ENCODE measurements around the gene AFG1L. TPM values are rescaled to one million over a fixed set of nuclear protein-coding genes. Genes with fewer than 3 reads are reported as not detected.

Gene AFG1L
- total and polyA plus RNA-seq, 3 experiments from 2014 or later: 4.4 to 5.3 (median 4.4) TPM

- Histone ChIP-seq H3K4me3 (ENCODE audit: low read length) (no peak overlapping the region), H3K4me1 (ENCODE audit: insufficient read depth, low read length) (peaks cover 66% of the 10 kb centered on the region), H3K27ac (ENCODE audit: low read depth, low read length) (no peak overlapping the region)
Observed at GRCh38 chr6:108565893-108566292, 271.0 kb downstream of the AFG1L start.

GRCh38 chr6:108566406-108566805 lies 271.6 kb downstream of the AFG1L start:
- Mint-ChIP-seq H3K4me3 (peak overlapping the region in 4 of 7 donors; percentile 28 to 79 (median 46)), H3K4me1 (peaks cover 72 to 87% (median 82%) of the 10 kb centered on the region in 3 donors), H3K27ac (peak overlapping the region in 7 of 8 donors; percentile 56 to 97 (median 79)), H3K9me3 (no peaks in the 10 kb centered on the region), H3K27me3 (peaks cover 0 to 8% of the 10 kb centered on the region in 2 donors), H3K36me3 (peaks cover 10 to 57% (median 17%) of the 10 kb centered on the region in 3 donors)
- ChIA-PET CTCF (interaction anchor here (1.6 to 2.1 kb wide), 2 partner anchors 10 to 218 kb away, joined by 3 to 7 read pairs; no protein-coding TSS in a partner anchor), POLR2A (no interaction called here)
- Histone ChIP-seq H3K36me3 (ENCODE audit: insufficient read depth, low read length) (peaks cover 5% of the 10 kb centered on the region), H3K27ac (ENCODE audit: low read depth, low read length) (no peak overlapping the region), H3K4me1 (ENCODE audit: insufficient read depth, low read length) (peaks cover 66% of the 10 kb centered on the region), H3K27me3 (ENCODE audit: insufficient read depth, low read length, poor library complexity, severe bottlenecking) (no peaks in the 10 kb centered on the region), H3K9me3 (ENCODE audit: low read length) (no peaks in the 10 kb centered on the region), H3K4me3 (ENCODE audit: low read length) (no peak overlapping the region)
- no peak for DNase-seq

More at GRCh38 chr6:108565893-108566292, 271.0 kb downstream of the AFG1L start:
- H3K27me3 Mint-ChIP-seq: peaks cover 0 to 8% of the 10 kb centered on the region in 2 donors
- DNase-seq: no peak
- no peaks in the 10 kb centered on the region for H3K9me3 Mint-ChIP-seq
- peak overlapping the region; percentile 25 to 97 (median 76) for H3K27ac Mint-ChIP-seq
- Histone ChIP-seq H3K9me3 (ENCODE audit: low read length) (no peaks in the 10 kb centered on the region), H3K36me3 (ENCODE audit: insufficient read depth, low read length) (peaks cover 5% of the 10 kb centered on the region), H3K27me3 (ENCODE audit: insufficient read depth, low read length, poor library complexity, severe bottlenecking) (no peaks in the 10 kb centered on the region)
- H3K4me1 Mint-ChIP-seq: peaks cover 67 to 82% (median 77%) of the 10 kb centered on the region in 3 donors
- ChIA-PET CTCF (interaction anchor here (1.6 to 2.1 kb wide), 2 partner anchors 11 to 218 kb away, joined by 3 to 7 read pairs; no protein-coding TSS in a partner anchor), POLR2A (interaction anchor here (1.0 to 1.2 kb wide), 2 partner anchors 9 to 19 kb away, joined by 3 read pairs; no protein-coding TSS in a partner anchor)
- peak overlapping the region; percentile 32 to 79 (median 50) for H3K4me3 Mint-ChIP-seq
- peaks cover 5 to 52% (median 16%) of the 10 kb centered on the region in 3 donors for H3K36me3 Mint-ChIP-seq

DNA sequence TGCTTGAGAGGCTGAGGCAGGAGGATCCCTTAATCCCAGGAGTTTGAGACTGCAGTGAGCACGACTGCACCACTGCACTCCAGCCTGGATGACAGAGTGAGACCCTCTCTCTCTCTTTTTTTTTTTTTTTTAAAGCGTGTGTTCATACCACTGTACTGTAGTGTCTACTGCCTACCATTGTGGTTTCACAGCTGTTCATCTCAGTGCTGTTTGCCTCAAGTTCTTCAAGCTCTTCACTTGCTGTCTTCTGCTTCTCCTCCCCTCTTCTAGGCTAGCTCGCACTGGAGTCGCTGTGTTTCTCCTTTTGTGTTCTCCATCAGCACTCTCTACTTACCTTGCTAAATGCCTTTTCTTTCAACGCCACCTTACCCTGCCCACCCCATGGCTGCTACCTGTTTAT lies 273.2 kb downstream of the AFG1L start:
- no peak overlapping the region for H3K27ac ChIP-seq (ENCODE audit: low read depth, low read length)
- Mint-ChIP-seq H3K4me1 (peaks cover 67 to 81% (median 78%) of the 10 kb centered on the region in 3 donors), H3K9me3 (no peaks in the 10 kb centered on the region), H3K4me3 (peak overlapping the region in 6 of 7 donors; percentile 3 to 72 (median 52)), H3K27ac (peak overlapping the region in 6 of 8 donors; percentile 3 to 67 (median 44)), H3K36me3 (peaks cover 10 to 53% (median 18%) of the 10 kb centered on the region in 3 donors), H3K27me3 (no peaks in the 10 kb centered on the region)
- ChIA-PET POLR2A (interaction anchor here (0.7 kb wide), 1 partner anchor 422 kb away, joined by 6 read pairs; no protein-coding TSS in a partner anchor), CTCF (interaction anchor here (0.6 to 1.6 kb wide), 5 partner anchors 12 to 214 kb away, joined by 3 to 4 read pairs (median 3); no protein-coding TSS in a partner anchor)
- DNase-seq: no peak
- H3K4me3 ChIP-seq (ENCODE audit: low read length): no peak overlapping the region
- peaks cover 5% of the 10 kb centered on the region for H3K36me3 ChIP-seq (ENCODE audit: insufficient read depth, low read length)
- H3K9me3 ChIP-seq (ENCODE audit: low read length): no peaks in the 10 kb centered on the region
- H3K27me3 ChIP-seq (ENCODE audit: insufficient read depth, low read length, poor library complexity, severe bottlenecking): no peaks in the 10 kb centered on the region
- H3K4me1 ChIP-seq (ENCODE audit: insufficient read depth, low read length): peaks cover 51% of the 10 kb centered on the region

GRCh38 chr6:108568551-108569305 lies 273.9 kb downstream of the AFG1L start:
- Mint-ChIP-seq H3K4me1 (peaks cover 64 to 76% (median 76%) of the 10 kb centered on the region in 3 donors), H3K27ac (peak overlapping the region in 4 of 8 donors; percentile 19 to 67 (median 48)), H3K4me3 (peak overlapping the region in 4 of 7 donors; percentile 3 to 59 (median 21)), H3K36me3 (peaks cover 10 to 56% (median 17%) of the 10 kb centered on the region in 3 donors), H3K9me3 (no peaks in the 10 kb centered on the region), H3K27me3 (no peaks in the 10 kb centered on the region)
- Histone ChIP-seq H3K36me3 (ENCODE audit: insufficient read depth, low read length) (peaks cover 5% of the 10 kb centered on the region), H3K27me3 (ENCODE audit: insufficient read depth, low read length, poor library complexity, severe bottlenecking) (no peaks in the 10 kb centered on the region), H3K9me3 (ENCODE audit: low read length) (no peaks in the 10 kb centered on the region), H3K27ac (ENCODE audit: low read depth, low read length) (no peak overlapping the region), H3K4me1 (ENCODE audit: insufficient read depth, low read length) (peaks cover 47% of the 10 kb centered on the region), H3K4me3 (ENCODE audit: low read length) (no peak overlapping the region)
- no peak for DNase-seq
- ChIA-PET POLR2A (interaction anchor here (0.7 kb wide), 1 partner anchor 421 kb away, joined by 6 read pairs; no protein-coding TSS in a partner anchor), CTCF (interaction anchor here (0.8 to 1.6 kb wide), 3 partner anchors 29 to 213 kb away, joined by 3 to 4 read pairs (median 3); no protein-coding TSS in a partner anchor)

- Mint-ChIP-seq H3K36me3 (peaks cover 10 to 59% (median 17%) of the 10 kb centered on the region in 3 donors), H3K9me3 (no peaks in the 10 kb centered on the region), H3K4me1 (peaks cover 59 to 74% (median 73%) of the 10 kb centered on the region in 3 donors), H3K27ac (peak overlapping the region in 1 of 8 donors; percentile 43), H3K4me3 (no peak overlapping the region), H3K27me3 (no peaks in the 10 kb centered on the region)
- H3K4me3 ChIP-seq (ENCODE audit: low read length): no peak overlapping the region
- H3K4me1 ChIP-seq (ENCODE audit: insufficient read depth, low read length): peaks cover 43% of the 10 kb centered on the region
- ChIA-PET CTCF (no interaction called here), POLR2A (no interaction called here)
- peaks cover 5% of the 10 kb centered on the region for H3K36me3 ChIP-seq (ENCODE audit: insufficient read depth, low read length)
- DNase-seq: no peak
- no peak overlapping the region for H3K27ac ChIP-seq (ENCODE audit: low read depth, low read length)
- H3K27me3 ChIP-seq (ENCODE audit: insufficient read depth, low read length, poor library complexity, severe bottlenecking): no peaks in the 10 kb centered on the region
- H3K9me3 ChIP-seq (ENCODE audit: low read length): no peaks in the 10 kb centered on the region
Observed at GRCh38 chr6:108570517-108570916, 275.7 kb downstream of the AFG1L start.

GRCh38 chr6:108574457-108575141 lies 279.7 kb downstream of the AFG1L start:
- Histone ChIP-seq H3K36me3 (ENCODE audit: insufficient read depth, low read length) (peaks cover under 1% of the 10 kb centered on the region), H3K9me3 (ENCODE audit: low read length) (no peaks in the 10 kb centered on the region), H3K4me3 (ENCODE audit: low read length) (no peak overlapping the region), H3K4me1 (ENCODE audit: insufficient read depth, low read length) (peaks cover 34% of the 10 kb centered on the region), H3K27ac (ENCODE audit: low read depth, low read length) (no peak overlapping the region), H3K27me3 (ENCODE audit: insufficient read depth, low read length, poor library complexity, severe bottlenecking) (no peaks in the 10 kb centered on the region)
- POLR2A ChIA-PET: interaction anchor here (1.0 to 1.2 kb wide), 2 partner anchors 9 to 23 kb away, joined by 3 read pairs; no protein-coding TSS in a partner anchor
- no peak for DNase-seq
- no peaks in the 10 kb centered on the region for H3K27me3 Mint-ChIP-seq
- H3K4me1 Mint-ChIP-seq: peaks cover 61 to 77% (median 77%) of the 10 kb centered on the region in 3 donors
- H3K4me3 Mint-ChIP-seq: peak overlapping the region in 4 of 7 donors; percentile 46 to 66 (median 56)
- H3K27ac Mint-ChIP-seq: peak overlapping the region in 7 of 8 donors; percentile 21 to 93 (median 68)
- H3K36me3 Mint-ChIP-seq: peaks cover 7 to 44% (median 8%) of the 10 kb centered on the region in 3 donors
- CTCF ChIA-PET: no interaction called here
- no peaks in the 10 kb centered on the region for H3K9me3 Mint-ChIP-seq
